Left colon (tissue), 2 donors: ENCODE data around the gene GPR132. TPM values are rescaled to one million over a fixed set of nuclear protein-coding genes. Genes with fewer than 3 reads are reported as not detected.
"Not testable (repeated sequence)": the region's sequence is repeated elsewhere in the genome, so short reads cannot be mapped to it uniquely, and the experiment has no call there.

Experiments
- ATAC-seq: fragments of 200-7000 bp; cut with Tn5 transposase; one replicate; pipeline ENCODE4 v1.9.1; 2020; ENCODE audit warnings: mild to moderate bottlenecking, moderate library complexity
- DNase-seq, 2 donors: peaks; one replicate each; pipeline ENCODE4 v3.0.0-alpha.2; 2020
- intact Hi-C, 2 donors: fragments of 100-400 bp; cut with DNase I in 1 of 2; cut with micrococcal nuclease in 1 of 2; formaldehyde crosslinking; loops; one replicate each; pipeline versions ENCODE4 v1.11.2 to v1.14.0; 2022; cut with DNase I, micrococcal nuclease
- total RNA-seq, 2 donors: library from RNA; stranded (reverse); fragmentation: NEBNext Ultra II Directional; extraction: Animal tissue kit (Norgen Biotek cat#: 25700); gene quantifications; one replicate each; pipeline ENCODE4 v1.2.1, GENCODE V29; 2021
- donor health status: DM: no; HTN: no; CAD: no.
- donor health status: DM: yes; HTN: yes; CAD: no.

GPR132 gene
- total RNA-seq, 2 donors from 2014 or later: 0.73 to 3.4 TPM

DNA sequence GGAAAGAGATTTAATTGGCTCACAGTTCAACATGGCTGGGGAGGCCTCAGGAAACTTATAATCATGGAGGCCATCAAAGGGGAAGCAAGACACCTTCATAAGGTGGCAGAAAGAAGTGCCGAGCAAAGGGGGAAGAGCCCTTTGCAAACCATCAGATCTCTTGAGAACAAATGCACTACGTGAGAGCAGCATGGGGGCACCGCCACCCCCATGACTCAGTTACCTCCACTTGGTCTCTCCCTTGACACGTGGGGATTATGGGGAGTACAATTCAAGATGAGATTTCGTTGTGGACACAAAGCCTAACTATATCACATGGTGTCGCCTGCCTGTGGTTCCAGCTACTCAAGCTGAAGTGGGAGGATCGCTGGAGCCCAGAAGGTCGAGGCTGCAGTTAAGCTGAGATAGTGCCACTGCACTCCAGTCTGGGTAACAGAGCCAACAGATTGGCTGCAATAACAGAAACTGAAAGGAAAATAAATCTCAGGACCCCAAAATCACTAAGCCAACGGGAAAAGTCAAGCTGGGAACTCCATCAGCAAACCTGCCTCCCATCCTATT, 34.3 kb downstream of the GPR132 start:
- no peak for DNase-seq
- ATAC-seq: no peak
- intact Hi-C loops: no loop called here

DNA sequence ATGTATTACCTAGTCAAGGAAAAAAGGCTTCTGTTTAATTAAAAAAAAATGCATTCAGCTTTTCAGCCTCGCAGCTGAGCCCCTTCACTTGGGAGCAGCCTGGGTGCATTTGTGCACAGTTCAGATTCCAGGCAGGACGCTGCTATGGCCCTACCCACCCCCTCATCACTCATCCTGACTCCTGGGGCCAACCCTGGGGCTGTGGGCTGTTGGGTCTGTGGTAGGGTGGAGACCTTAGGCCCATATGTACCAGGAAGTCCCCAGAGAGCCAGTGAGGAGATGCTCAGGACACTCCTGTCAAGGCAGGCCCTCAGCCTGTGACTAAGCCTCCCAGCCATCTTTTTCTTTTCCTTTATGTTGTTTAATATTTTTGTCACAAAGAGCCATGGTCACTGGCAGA, 35.0 kb downstream of the GPR132 start:
- intact Hi-C loops: no loop called here
- DNase-seq (no peak), ATAC-seq (no peak)

DNA sequence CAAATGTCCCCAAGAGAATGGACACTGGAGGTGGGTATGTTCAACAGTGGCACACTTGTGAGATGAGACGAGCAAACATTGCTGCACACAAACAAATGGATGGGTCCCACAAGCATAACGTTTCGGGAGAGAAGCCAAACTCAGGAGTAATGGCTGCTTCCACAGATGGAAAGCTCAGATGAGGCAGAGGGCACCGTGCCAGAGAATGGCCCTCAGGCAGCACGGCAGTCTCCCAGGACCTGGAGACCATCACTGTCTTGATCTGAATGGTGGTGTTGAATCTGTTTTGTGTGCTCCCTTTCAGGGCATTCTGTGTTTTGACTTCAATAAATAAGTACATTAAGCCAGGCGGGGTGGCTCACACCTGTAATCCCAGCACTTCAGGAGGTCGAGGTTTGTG, 35.8 kb downstream of the GPR132 start:
- no peak for ATAC-seq
- no peak for DNase-seq
- intact Hi-C loops: no loop called here

DNA sequence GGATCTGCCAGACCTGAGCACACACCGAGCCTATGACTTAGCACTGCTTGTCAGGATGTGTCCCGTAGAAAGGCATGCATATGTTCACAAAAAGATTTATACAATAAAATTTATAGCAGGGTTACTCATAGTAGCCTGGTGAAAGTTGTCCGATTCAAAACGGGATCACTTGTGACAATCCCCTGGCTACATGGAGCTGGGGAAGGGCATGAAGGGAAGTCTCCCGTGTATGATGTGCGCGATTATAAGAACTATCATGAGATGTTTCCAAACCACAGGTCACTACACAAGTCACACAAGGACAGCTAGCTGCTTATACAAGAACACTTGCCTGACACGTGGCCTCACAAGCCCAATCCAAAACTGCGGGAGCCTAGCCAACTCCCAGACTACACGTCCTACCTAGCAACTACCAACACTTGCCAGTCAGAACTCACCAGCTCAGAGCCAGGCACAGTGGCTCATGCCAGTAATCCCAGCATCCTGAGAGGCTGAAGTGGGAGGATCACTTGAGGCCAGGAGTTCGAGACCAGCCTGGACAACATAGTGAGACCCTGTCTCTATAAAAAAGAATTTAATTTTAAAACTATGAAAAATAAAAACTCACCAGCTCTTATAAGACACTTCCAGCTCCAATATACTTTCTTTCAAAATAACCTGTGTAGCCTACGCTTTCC, 36.8 kb downstream of the GPR132 start:
- intact Hi-C loops: no loop called here
- no peak for DNase-seq
- ATAC-seq: no peak

DNA sequence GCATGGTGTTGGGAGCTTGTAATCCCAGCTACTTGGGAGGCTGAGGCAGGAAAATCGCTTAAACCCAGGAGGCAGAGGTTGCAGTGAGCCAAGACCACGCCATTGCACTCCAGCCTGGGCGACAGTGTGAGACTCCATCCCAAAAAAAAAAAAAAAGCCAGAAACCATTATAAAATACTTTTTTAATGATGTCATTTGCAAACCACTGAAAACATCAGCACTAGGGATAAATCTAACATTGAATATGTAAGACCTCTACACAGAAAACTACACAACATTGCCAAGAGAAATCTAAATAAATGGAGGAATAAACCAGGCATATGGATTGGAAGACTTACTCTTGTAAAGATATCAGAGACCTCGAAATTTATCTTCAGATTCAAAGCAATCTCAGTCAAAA, 37.5 kb downstream of the GPR132 start:
- DNase-seq, ATAC-seq, intact Hi-C loops: not testable (repeated sequence)

DNA sequence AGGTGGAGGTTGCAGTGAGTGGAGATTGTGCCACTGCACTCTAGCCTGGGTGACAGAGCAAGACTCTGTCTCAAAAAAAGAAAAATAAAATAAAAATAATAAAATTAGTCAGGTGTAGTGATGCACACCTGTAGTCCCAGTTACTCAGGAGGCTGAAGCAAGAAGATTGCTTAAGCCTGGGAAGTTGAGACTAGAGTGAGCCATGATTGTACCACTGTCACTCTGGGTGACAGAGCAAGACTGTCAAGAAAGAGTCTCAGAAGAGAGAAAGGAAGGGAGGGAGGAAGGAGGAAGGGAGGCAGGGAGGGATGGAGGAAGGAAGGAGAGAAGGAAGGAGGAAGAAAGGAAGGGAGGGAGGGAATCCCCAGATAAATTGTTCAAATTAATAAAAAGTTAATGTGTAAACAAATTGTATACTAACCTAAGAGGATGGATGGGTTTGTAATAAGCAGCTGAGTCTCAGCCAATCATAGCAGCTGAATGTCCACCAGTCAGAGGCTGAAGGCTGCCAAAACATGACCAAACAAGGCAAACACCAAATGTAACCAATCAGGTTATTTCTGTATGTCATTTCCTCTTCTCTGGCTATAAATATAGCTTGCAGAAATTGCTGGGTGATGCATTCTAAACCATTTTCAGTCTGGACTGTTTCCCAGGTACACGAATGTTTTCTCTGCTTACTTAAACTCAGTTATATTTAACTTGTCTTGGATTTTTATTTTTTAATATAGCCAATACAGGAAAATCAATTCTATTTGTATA, 38.2 kb downstream of the GPR132 start:
- intact Hi-C loops: no loop called here
- no peak for DNase-seq
- peak; percentile 20 for ATAC-seq

DNA sequence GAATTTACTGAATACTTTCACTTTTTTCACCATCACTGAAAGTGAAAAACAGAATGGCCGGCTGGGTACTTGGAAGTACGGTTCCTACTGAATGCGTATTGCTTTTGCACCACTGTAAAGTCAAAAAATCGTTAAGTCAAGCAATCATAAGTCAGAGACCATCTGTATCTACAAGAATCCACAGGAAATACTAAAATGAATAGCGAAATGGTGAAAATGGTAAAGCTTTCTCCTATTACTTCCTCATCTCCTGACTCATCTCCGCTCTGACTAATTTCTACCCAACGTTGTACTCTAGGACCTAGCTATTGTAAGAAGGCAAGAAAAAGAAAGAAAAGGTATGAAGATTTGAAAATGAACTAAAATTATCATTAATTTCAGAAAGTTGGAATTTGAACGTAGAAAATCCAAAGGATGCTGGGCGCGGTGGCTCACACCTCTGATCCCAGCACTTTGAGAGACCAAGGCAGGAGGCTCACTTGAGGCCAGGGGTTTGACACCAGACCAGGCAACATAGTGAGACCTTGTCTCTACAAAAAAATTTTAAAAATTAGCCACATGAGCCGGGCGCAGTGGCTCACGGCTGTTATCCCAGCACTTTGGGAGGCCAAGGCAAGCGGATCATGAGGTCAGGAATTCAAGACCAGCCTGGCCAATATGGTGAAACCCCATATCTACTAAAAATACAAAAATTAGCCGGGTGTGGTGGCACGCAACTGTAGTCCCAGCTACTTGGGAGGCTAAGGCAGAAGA, 39.0 kb downstream of the GPR132 start:
- ATAC-seq (no peak), DNase-seq (no peak)
- intact Hi-C loops: no loop called here

DNA sequence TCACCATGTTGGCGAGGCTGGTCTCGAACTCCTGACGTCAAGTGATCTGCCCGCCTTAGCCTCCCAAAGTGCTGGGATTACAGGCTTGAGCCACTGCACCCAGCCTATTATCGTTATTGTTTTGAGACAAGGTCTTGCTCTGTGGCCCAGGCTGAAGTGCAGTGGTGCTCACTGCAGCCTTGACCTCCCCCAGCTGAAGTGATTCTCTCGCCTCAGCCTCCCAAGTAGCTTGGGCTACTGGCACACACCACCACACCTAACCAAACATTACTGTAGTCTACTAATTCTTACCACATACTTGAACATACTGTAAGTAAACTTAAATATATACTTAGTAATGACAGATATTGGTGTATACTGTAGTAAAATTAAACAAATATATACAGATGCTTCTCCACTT, 39.8 kb downstream of the GPR132 start:
- intact Hi-C loops: no loop called here
- DNase-seq (no peak), ATAC-seq (no peak)

DNA sequence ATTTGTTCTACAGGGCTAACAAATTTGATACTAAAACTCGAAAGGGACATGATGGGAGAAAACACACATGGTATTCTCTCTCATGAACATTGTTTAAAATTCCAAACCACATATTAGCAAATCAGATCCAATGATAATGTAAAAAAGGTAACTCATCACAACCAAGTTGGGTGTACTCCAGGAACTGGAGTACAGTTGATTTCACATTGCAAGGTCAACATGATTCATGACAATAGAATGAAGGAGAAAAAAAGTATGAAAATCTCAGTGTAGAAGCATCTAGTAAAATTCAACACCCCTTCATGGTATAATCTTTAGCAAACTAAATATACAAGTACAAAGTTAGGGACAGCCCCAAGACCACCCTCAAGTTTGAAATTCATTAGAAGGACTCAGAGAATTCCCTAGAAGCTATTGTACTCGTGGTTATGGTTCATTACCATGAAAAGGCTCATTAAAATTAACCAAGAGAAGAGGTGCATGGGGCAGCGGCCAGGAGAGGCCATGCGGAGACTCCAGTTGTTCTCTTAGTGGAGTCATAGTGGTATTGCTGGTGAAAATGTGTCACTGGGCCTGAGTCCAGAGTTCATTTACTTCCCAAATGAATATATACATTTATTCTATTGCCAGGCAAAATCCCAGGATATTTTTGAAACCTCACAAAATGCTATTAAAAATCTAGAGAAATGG, 41.3 kb downstream of the GPR132 start:
- DNase-seq: no peak
- intact Hi-C loops: no loop called here
- ATAC-seq: no peak

DNA sequence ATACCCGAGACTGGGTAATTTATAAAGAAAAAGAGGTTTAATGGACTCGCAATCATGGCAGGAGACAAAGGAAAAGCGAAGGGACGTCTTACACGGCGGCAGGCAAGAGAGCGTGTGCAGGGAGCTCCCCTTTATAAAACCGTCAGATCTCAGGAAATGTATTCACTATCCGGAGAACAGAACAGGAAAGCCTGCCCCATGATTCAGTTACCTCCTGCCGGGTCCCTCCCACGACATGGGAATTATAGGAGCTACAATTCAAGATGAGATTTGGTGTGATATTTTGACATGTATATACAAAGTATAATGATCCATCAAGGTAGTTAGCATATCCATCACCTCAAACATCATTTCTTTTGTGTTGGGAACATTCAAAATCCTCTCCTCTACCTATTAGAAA, 42.1 kb downstream of the GPR132 start:
- intact Hi-C loops: no loop called here

DNA sequence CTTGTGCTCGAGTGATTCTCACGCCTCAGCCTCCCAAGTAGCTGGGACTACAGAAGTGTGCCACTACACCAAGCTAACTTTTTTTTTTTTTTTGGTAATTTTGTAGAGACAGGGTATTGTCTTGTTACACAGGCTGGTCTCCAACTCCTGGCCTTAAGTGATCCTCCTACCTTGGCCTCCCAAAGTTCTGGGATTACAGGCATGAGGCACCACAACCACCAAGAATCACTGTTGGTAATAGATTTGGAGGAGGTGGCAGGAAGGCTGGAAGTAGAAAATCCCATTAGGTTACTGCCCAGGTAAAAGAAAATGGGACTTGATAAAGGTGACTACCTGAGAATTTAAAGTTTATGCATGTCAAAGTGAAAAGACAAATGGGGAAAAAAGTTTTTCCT, 43.0 kb downstream of the GPR132 start:
- no peak for ATAC-seq
- no peak for DNase-seq
- intact Hi-C loops: no loop called here

More for the DNA sequence above, 42.1 kb downstream of the GPR132 start:
- no peak for DNase-seq
- no peak for ATAC-seq

DNA sequence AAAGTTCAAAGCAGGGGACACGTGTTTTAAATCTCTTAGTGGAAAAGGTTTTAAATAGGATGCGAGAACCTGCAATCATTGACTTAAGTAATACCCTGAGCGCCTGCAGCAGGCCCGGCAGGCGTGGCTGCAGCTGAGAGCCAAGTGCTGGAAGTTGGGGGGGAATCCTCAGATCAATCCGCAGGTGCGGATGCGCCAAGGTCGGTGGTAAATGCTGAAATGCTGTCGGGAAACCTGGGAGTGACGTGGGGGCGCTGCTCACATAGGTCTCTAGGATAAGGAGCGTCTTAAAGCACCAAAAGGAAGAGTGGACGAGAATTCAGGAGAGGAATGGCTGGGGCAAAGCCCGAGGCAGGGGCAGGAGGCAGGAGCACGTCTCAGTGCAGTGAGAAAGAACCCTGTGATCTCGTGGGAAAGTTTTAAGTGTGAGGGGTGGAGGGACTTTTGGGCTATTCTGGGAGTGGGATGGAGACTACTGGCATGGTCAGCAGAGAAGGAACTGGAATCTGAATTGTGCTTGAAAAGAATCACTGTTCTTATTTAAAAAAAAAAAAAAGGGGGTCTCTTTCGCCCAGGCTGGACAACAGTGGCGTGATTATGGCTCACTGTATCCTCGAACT, 43.5 kb downstream of the GPR132 start:
- DNase-seq (peak; percentile 71 to 77), ATAC-seq (peak; percentile 38)
- intact Hi-C loops: no loop called here

DNA sequence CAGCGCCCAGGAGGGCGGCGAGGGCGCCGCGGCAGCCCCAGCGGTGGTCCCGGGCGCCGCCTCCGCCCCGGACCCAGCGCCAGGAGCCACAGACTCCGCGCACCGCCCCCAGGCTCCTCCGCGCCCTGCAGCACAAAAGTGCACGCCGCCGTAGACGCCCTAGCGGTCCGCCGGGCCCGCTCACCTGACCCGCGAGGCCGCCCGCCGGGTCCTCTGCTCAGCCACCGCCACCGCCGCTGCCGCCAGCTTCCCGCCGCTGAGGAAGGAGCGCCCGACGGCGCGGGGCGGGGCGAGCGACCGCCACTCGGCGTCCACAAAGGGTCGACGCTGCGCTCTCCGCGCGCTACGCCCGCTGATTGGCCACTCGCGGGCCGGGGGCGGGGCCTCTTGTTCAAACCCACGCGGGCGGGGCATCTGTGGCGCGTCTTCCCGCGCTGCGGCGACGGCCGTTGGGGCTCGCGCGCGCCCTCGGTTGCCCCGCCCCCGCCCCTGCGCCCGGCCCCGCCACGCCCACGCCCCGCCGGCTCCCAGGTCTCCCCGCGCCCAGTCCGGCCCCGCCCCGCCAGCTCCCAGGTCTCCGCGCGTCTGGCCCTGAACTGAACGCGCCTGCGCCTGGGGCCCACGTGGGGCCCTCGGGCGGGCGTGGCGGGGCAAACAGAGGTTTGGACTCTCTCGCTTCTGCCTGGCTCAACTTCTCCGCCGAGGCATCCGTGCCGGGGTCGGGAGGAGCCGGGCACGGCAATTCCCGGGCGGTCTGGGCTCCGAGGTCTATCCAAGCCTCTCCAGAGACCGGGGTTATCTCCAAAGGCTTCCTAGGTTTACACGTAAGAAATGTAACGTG, 44.2 kb downstream of the GPR132 start, which contains the start of gene CDCA4:
Gene CDCA4, minus strand, starts transcription at position 269 of the 841 bp plus-strand sequence. CDS start 9,154 bp downstream, outside the sequence.
- ATAC-seq (peak; percentile 89), DNase-seq (peak; percentile 95 to 98)
- intact Hi-C loops: no loop called here

DNA sequence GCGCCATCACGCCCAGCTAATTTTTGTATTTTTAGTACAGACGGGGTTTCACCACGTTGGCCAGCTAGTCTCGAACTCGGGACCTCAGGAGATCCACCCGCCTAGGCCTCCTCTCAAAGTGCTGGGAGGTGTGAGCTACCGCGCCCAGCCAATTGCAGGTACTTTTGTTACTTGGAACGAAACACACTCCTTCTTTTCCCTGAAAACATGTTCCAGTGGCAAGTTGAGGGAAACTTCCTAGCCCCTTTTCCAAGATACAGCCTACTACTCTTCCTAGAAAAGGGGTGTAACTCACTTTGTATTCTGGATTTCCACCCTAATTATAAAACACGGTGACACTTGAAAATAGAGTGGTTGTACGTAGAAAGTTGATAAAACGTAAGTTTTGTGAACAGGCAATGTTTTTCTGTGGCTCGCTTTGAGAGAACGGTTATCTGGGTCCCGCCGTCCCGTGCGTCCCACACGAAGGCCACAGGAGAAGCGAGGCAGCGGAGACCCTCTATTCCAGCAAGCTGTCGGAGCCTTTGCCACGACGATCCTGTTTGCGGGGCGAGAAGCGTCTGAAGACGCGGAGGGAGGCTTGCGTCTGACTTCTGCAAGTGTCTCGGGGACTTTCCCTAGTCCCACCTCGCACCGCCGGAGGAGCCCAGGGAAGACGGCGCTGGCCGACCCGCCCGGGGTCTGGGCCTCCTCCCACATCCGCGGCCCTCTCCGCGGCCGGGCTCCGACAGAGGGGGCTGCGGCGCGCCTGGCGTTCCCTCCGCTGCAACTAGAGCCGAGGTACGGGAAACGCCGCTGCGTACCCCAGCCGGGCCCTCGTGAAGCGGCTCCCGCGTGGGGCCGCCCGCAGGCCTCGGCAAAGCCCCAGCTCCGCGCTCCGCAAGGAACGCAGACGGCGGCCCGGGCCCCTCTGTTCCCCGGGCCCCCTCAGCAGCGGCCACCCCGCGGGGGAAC, 45.1 kb downstream of the GPR132 start:
- ATAC-seq (peak; percentile 15), DNase-seq (peak in 1 of 2 donors; percentile 65)
- intact Hi-C loops: no loop called here

DNA sequence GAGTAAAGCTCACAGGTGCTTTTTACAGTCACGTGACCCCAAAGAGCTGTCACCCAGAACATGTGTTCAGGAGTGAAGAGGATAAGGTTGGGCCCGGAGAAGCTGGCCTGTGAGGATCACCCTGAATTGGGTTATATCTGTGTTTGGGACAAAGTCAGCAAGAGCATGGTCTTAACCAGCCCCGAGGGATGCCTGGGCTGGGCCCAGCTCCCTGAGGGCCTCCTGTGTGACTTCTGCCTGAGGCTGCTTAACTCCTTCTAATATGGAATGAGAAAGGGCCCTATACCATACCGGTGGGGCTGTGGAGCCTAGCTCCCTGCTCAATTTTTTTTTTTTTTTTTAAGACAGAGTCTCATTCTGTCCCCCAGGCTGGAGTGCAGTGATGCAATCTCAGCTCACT, 46.8 kb downstream of the GPR132 start:
- intact Hi-C loops: no loop called here
- DNase-seq (no peak), ATAC-seq (no peak)

DNA sequence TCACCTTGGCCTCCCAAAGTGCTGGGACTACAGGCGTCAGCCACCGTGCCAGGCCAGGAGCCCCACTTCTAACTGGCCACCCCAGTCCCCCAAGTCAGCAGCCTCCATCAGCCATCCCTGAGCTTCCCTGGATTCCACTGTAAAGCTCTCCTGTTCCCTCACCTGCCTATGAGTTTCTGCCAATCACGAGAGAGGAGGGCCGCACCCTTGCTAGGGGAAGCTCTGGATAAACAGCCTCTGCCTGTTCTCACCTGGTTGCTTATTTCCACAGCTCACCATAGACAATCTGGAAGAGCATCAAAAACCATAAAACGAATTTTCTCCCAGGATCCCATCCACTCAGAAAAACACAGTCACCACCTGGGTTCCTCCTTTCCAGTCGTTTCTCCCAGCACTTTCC, 49.3 kb downstream of the GPR132 start:
- peak; percentile 53 for ATAC-seq
- intact Hi-C loops: no loop called here
- DNase-seq: no peak

DNA sequence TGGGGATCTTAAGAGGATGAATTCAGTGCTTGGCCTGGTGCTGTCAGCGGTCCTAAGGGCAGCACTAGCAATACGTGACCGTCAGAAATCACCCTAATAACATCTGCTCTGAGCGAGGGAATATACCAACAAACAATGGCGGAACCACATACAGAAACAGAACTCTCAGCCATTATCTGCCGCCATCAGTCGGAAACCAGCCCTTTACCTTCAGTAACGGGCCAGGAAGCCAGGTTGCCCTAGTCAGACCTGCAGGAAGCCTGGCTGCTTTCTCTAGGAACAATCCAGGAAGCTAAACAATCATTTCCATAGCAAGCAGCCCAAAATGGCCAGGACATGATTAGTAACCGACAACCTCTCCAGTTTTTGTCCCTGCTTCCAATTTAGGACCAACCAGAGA, 50.0 kb downstream of the GPR132 start:
- DNase-seq: no peak
- ATAC-seq: no peak
- intact Hi-C loops: no loop called here
